Measurements from ENCODE around the gene WDR76. TPM values are rescaled to one million over a fixed set of nuclear protein-coding genes. Genes with fewer than 3 reads are reported as not detected.

Gene WDR76
- total RNA-seq = 100 to 1,000 TPM in 1 of 2 donors, 10 to 100 TPM in 1; 70.8 to 124 TPM

DNA sequence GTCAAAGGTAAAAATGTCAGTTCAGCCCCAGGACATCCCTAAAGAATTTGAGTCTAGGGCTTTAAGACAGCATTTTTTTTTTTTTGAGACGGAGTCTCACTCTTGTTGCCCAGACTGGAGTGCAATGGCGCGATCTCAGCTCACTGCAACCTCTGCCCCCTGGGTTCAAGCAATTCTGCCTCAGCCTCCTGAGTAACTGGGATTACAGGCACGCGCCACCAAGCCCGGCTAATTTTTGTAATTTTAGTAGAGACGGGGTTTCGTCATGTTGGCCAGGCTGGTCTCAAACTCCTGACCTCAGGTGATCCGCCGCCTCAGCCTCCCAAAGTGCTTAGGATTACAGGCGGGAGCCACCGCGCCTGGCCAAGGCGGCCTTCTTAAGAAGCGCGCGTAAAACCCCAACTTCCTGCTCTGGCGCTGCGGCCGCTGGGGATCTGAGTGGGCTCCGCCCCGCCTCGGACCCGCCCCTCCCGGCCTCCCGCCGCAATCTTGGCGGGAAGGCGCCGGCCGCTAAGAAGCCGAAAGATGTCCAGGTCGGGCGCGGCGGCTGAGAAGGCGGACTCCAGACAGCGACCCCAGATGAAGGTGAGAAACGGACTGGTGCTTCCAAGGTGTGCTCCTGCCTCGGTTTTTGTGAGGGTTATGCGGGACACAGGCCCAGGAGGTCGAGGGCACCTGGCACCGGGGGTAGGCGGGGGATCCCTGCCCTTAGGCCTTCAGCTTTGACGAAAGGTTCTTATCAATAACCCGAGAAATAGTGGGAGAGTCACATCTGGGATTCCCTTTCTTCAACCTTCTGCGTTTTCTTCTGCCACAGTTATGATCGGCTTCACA lies at the start of gene WDR76:
Gene WDR76, plus strand, starts transcription at position 495 of the 834 bp plus-strand sequence. Its CDS starts 31 bp downstream, at position 526.
- Mint-ChIP-seq H3K36me3 (peaks cover 43 to 56% of the 10 kb centered on the region in 2 donors), H3K27ac (peak within 1 kb of the TSS; percentile 92 to 94), H3K9me3 (peaks cover 0 to 4% of the 10 kb centered on the region in 2 donors)
- ATAC-seq = peak; percentile 73 to 74
- peak; percentile 80 to 89 for DNase-seq (ENCODE audit: low spot score in 2 of 2)

DNA sequence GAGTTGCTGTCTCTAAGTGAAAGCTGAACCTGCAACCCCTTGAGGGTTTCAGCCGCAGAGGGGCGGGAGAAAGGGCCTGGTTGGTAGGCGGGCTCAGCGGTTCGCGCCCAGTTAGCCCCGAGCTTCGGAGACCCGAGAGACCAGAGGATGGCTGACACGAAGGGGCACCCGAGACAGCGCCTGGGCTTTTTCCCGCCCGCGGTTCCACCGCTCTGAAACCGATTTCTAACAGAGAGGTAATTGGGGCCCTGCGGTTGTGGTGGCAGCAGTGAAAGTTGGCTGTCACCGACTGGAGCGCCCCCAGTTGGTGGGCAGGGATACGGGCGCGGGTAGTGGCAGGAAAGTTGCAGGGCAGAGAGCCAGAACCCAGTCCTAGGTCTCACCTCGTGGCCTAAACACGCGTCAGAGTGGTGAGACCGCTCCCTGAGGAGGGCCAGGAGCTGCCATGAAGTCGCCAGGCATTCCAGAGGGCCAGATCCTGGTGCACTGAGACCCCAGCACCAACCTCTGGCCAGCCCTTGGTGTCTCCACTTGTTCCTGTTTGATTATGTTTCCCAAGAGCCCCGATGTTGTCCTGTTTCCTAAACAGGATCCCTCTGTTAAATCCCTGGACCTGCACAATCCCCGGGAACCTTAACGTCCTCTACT lies 49.4 kb upstream of the WDR76 start:
- H3K27ac Mint-ChIP-seq = peak overlapping the region; percentile 91 to 94
- peak; percentile 85 to 90 for ATAC-seq
- no peaks in the 10 kb centered on the region for H3K9me3 Mint-ChIP-seq
- peaks cover 0 to under 1% of the 10 kb centered on the region in 2 donors for H3K36me3 Mint-ChIP-seq
- peak; percentile 85 to 92 for DNase-seq (ENCODE audit: low spot score in 2 of 2)

DNA sequence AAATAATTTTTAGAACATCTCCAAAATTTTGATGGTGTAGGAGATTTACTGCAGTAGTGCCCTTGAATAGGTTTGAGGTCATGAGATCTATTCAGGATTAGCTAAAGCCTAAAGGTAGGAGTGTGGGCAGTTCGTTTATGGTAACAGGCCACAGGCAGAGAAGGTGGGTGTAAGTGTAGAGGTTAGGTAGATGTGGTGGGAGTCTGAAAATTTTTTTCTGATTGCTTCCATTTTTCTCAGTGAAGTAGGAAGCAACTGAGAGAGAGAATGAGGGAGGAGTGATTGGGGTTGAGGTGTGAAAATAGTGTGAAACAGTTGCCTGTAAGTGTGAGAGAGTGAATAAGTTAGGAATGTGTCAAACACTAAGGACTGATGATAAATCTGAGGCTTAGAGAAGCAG lies 47.8 kb upstream of the WDR76 start:
- H3K36me3 Mint-ChIP-seq = no peaks in the 10 kb centered on the region
- H3K9me3 Mint-ChIP-seq = no peaks in the 10 kb centered on the region
- DNase-seq (ENCODE audit: low spot score in 2 of 2) = no peak
- no peak for ATAC-seq
- H3K27ac Mint-ChIP-seq = peak overlapping the region in 1 of 2 donors; percentile 8

DNA sequence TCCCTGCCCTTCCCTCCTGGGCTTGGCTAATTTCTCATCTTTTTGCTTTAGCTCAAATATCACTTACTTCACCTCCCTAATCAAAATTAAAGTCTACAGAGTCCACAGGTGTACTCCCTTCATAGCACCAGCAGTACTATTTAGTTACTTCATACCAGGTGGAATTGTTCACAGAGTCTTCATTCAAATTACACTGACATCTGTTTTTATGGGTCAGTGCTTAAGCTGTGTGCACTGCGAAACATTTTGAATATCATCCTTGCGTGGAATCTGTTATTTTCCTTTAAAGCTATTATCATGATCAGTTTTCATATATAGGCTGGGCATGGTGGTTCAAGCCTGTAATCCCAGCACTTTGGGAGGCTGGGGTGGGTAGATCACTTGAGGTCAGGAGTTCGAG lies 37.4 kb upstream of the WDR76 start:
- DNase-seq (ENCODE audit: low spot score in 2 of 2) = no peak
- no peaks in the 10 kb centered on the region for H3K9me3 Mint-ChIP-seq
- H3K36me3 Mint-ChIP-seq = peaks cover 24% of the 10 kb centered on the region in 2 donors
- no peak overlapping the region for H3K27ac Mint-ChIP-seq
- ATAC-seq = no peak

DNA sequence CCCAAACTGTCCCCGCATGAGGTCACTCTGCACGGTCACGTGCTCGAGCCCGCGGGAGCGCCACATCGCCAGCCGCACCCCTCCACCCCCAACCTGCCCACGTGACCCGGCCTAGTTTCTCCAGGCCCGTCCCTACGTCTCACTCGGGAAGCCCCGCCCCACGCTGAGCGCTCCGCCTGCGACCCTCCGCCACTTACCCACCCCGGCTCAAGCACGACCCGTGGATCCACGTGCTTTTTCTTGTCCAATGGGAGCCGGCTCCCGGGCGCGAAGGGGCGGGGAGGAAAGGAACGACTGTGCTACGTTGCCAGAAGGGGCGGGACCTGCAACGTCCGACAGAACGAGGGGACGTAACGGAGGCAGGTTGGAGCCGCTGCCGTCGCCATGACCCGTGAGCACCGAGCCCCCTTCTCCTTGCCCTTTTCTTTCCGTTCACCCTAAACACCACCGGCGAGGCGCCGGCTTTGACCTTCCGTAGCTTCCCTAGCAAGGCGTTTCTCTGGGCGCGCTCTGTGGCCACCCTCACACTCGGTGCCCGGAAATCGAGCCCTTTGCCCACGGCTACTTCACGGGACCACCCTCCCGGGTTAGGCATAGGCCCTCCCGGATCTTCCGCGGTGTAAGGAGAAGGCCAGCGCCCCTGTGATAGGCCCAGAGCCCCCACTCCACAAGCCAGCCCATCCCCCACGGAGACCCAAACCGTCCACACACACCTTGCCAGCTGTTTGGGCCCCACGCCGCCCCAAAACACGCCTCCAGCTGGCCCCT lies 34.6 kb upstream of the WDR76 start, which contains the start of gene SERF2:
Gene SERF2, plus strand, starts transcription at position 328 of the 768 bp plus-strand sequence. Its CDS starts 57 bp downstream, at position 385.
- DNase-seq (ENCODE audit: low spot score in 2 of 2) = peak; percentile 99 to 100
- Mint-ChIP-seq H3K36me3 (peaks cover 38% of the 10 kb centered on the region in 2 donors), H3K9me3 (no peaks in the 10 kb centered on the region), H3K27ac (peak within 1 kb of the TSS; percentile 98 to 100)
- ATAC-seq = peak; percentile 90 to 98

DNA sequence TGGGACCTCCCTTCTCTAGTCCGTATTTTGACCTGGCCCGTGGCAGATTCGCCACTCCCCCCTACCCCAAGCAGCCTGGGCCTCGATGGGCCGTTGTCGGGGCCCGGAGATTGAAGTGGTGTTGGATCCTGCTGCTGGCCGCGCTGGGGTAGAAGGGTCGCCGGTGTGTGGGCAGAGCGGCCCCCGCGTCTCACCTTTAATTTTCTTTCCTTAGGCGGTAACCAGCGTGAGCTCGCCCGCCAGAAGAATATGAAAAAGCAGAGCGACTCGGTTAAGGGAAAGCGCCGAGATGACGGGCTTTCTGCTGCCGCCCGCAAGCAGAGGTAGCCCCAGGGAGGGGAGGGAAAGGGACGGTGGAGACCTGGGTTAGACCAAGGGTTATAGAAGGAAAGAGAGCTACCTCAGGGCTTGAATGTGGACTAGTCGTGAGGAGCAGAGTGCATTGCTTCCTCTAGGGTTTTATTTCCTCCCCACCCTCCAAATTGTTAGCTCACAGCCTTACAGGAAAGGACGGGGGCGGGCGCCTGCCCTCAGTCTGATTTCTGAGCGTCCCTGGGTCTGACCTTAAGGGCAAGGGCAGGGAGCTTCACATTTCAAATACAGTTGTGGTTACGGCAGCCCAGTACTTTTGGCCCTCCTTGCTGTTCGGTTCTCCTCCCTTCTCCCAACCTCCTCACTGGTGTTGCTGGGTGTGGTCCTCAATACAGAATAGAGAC lies 33.9 kb upstream of the WDR76 start:
- ATAC-seq (peak in 1 of 2 donors; percentile 13), DNase-seq (ENCODE audit: low spot score in 2 of 2) (peak in 1 of 2 donors; percentile 22)
- Mint-ChIP-seq H3K27ac (peak overlapping the region; percentile 98 to 100), H3K36me3 (peaks cover 38% of the 10 kb centered on the region in 2 donors), H3K9me3 (no peaks in the 10 kb centered on the region)

DNA sequence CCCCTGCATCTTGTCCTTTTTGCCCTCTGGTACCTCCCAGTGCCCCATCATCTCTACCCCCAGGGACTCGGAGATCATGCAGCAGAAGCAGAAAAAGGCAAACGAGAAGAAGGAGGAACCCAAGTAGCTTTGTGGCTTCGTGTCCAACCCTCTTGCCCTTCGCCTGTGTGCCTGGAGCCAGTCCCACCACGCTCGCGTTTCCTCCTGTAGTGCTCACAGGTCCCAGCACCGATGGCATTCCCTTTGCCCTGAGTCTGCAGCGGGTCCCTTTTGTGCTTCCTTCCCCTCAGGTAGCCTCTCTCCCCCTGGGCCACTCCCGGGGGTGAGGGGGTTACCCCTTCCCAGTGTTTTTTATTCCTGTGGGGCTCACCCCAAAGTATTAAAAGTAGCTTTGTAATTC lies 33.2 kb upstream of the WDR76 start:
- no peaks in the 10 kb centered on the region for H3K9me3 Mint-ChIP-seq
- DNase-seq (ENCODE audit: low spot score in 2 of 2) (no peak), ATAC-seq (no peak)
- H3K27ac Mint-ChIP-seq = peak overlapping the region; percentile 98 to 100
- H3K36me3 Mint-ChIP-seq = peaks cover 38 to 45% of the 10 kb centered on the region in 2 donors

DNA sequence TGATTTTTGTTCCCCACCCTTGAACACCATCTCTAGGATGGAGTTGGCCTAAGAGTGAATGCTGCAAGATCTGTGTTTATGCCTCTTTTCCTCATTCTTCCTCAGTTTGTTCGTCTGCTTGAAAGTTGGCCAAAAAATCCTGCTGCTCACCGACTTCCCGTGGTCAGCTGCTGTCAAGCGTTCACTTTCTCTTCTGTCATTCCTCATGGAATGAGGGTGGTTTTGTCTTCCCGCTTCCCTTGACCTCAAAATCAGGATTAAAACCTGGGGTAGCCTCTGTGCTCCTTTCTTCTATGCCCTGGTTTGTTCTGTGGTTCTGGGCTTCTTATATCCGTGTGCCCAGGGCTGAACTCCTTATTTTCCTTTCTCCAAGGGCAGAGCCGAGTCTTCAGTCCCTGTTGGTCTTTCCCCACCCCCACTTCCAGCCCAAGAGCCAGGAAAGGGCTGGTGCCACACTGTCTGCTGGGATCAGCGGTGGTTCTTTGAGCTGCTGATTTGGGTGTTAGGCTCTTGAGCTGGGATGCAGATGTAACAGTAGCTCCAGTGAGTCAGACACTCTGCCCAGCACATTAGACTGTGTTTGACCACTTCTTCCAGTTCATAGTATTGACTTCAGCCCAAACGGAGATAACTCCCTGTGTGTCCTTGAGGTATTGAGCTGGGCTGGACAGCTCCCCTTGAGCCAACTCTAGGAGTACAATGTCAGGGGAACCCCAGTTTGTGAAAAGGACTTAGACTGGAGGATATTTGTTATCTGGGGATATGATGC lies 32.3 kb upstream of the WDR76 start:
- Mint-ChIP-seq H3K9me3 (no peaks in the 10 kb centered on the region), H3K27ac (peak overlapping the region; percentile 89 to 100), H3K36me3 (peaks cover 43 to 52% of the 10 kb centered on the region in 2 donors)
- ATAC-seq = no peak
- no peak for DNase-seq (ENCODE audit: low spot score in 2 of 2)

DNA sequence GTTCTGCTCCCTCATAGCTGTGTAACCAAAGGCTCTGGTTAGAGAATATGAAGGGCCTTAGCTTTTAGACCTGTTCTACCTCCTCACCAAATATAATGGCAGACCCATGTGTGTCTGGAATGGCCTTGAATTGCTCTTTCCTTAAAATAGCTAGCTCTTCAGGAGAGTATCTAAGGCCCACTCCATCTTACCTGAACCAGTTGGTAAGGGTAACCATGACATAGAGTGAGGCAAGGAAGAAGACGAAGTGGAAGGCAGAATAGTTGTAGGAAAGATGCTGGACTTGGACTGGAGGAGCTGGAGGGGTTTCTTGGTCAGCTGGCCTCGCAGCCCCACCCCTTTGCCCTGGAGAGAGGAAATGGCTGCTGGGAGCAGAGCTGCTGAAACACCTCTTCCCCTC lies 31.6 kb upstream of the WDR76 start:
- Mint-ChIP-seq H3K9me3 (no peaks in the 10 kb centered on the region), H3K27ac (peak overlapping the region; percentile 62 to 100), H3K36me3 (peaks cover 50 to 59% of the 10 kb centered on the region in 2 donors)
- ATAC-seq (no peak), DNase-seq (ENCODE audit: low spot score in 2 of 2) (no peak)

DNA sequence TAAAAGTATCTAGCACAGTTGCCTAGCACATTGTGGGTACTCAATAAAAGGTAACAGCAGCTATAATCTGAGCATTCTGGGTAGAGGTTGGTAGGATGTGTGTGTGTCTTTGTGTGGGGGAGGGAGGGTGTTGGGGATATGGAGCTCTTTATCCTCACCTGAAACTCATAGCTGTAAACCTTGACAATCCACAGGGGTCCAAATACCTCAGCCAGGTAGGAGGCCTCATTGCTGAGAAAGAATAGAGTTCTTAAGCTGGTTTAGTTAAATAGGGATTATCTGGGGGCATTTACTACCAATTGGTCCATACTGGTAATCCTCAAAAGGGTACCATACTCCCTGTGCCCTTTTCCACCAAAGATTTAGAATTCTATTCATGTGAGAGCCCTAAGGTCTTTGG lies 30.8 kb upstream of the WDR76 start:
- H3K9me3 Mint-ChIP-seq = no peaks in the 10 kb centered on the region
- ATAC-seq = no peak
- H3K36me3 Mint-ChIP-seq = peaks cover 58 to 67% of the 10 kb centered on the region in 2 donors
- peak overlapping the region in 1 of 2 donors; percentile 2 for H3K27ac Mint-ChIP-seq
- DNase-seq (ENCODE audit: low spot score in 2 of 2) = no peak

DNA sequence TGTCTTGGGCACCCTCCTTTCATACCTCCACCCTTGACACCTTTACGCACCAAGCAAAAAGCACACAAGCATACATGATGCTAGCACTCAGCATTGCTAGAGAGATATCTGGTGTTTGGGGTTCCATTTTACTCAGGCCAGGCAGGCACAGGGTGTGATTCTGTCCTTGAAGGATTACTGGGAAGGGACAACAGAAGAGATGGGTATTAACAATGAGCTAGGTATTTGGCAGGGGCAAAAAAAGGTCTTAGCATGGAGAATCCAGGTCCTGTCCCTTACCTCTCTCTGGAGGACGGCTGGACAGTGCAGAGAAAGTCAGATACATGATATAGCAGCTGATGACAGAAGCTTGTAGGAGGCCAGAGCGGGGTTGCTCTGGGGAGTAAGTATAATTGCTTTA lies 30.2 kb upstream of the WDR76 start:
- Mint-ChIP-seq H3K9me3 (no peaks in the 10 kb centered on the region), H3K36me3 (peaks cover 64 to 73% of the 10 kb centered on the region in 2 donors), H3K27ac (peak overlapping the region in 1 of 2 donors; percentile 65)
- DNase-seq (ENCODE audit: low spot score in 2 of 2) (no peak), ATAC-seq (no peak)

DNA sequence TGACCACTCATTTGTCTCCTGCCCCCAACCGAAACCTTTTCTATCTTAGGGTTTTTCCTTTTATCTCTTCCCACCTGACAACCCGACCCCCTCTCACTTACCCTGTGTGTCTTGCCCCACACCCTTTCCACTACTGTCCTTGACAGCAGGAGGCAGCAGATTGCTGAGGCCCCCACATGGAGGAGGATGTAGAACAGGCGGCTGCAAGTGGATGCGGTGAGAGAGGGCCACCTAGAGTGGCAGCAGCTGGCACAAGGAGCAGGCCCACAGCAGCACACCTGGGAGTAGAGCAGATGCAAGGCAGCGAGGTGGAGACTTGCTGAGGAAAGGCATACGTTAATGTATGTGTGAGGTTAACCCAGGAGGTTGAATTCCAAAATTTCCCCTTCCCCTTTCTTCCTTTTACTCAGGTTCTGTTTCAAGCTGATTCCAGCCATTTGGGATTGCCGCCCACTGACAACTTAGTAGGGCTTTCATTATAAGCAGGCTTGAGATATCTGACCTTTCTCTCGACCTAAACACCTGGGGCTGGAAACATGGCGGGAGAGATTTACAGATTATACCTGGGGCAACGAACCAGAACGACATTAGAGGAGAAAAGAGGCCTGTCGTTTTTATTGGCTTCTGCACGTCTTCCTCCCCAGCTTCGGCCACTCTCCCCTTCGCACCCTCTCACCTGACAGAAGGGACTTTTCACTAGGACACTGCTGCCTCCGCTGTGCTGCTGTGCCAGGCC lies 27.4 kb upstream of the WDR76 start:
- DNase-seq (ENCODE audit: low spot score in 2 of 2) (no peak), ATAC-seq (peak in 1 of 2 donors; percentile 4)
- H3K36me3 Mint-ChIP-seq = peaks cover 44 to 54% of the 10 kb centered on the region in 2 donors
- H3K9me3 Mint-ChIP-seq = no peaks in the 10 kb centered on the region
- peak overlapping the region; percentile 88 to 91 for H3K27ac Mint-ChIP-seq

DNA sequence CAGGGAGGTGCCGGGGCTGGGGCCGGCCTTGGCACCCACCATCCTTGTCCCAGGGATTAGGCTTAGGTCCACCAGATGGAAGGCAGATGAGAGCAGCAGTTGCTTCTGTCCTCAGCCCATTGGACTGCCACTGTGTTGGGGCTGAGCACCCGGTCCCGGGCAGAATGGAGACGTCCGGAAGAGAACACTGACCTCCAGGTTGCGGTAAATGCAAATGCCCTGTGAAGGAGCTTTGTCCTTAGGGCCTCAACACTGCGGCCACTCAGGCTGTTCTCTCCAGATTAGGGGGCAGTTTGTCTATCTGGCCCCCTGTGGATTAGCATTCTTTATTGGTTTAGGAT lies 26.9 kb upstream of the WDR76 start, which contains the start of gene SERINC4:
Gene SERINC4, minus strand, starts transcription at position 276 of the 341 bp plus-strand sequence. Its CDS starts 234 bp downstream, at position 42.
- Mint-ChIP-seq H3K9me3 (no peaks in the 10 kb centered on the region), H3K36me3 (peaks cover 38 to 49% of the 10 kb centered on the region in 2 donors), H3K27ac (peak within 1 kb of the TSS; percentile 91 to 99)
- no peak for DNase-seq (ENCODE audit: low spot score in 2 of 2)
- ATAC-seq = peak in 1 of 2 donors; percentile 4

DNA sequence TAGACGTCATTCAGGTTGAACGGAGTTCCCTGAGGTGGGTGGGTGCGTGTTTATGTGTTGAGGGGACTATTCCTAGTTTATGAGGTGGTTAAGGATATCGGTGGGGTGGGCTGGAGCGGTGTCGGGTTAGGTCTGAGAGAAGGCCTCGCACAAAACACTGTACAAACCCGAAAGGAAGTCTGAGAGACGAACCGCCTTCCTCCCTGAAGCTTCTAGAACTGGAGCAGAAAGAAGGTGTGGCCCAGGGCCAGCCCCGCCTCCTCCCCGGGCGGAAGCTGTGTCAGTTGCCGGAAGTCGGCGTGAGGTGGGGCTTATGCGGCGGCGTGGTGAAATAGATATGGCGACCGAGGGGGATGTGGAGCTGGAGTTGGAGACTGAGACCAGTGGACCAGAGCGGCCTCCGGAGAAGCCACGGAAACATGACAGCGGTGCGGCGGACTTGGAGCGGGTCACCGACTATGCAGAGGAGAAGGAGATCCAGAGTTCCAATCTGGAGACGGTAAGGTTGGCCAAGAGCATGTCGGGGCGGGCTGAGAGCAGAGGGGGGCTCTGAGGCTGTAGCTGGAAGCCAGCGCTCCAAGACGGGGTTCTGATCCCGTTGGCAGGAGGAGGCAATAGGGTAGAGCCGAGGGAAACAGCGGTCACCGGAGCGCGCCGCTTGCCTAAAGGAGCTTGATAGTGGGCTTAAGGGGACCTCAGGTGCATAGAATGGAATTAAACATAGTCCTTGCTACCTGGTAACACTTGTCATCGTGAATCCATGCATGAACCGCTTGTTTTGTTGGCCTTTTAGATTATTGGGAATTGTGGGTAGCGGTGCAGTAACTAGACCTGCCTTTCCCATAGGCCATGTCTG lies 26.3 kb upstream of the WDR76 start, which contains the start of gene HYPK:
Gene HYPK, plus strand, starts transcription at position 314 of the 856 bp plus-strand sequence. Its CDS starts 24 bp downstream, at position 338.
- ATAC-seq (peak; percentile 95 to 96), DNase-seq (ENCODE audit: low spot score in 2 of 2) (peak; percentile 85 to 87)
- H3K9me3 Mint-ChIP-seq = no peaks in the 10 kb centered on the region
- H3K36me3 Mint-ChIP-seq = peaks cover 32 to 48% of the 10 kb centered on the region in 2 donors
- H3K27ac Mint-ChIP-seq = peak within 1 kb of the TSS; percentile 91 to 99

All from activated naive CD4-positive, alpha-beta T cell treated with anti-CD3 and anti-CD28 coated beads, Interleukin-2, amount 50 U/mL, for 72 hours (primary cell).